Testis (tissue), 3 donors: ENCODE data around the gene MAP4. TPM values are rescaled to one million over a fixed set of nuclear protein-coding genes. Genes with fewer than 3 reads are reported as not detected.

Experiments used
- DNase-seq: peaks from one replicate; pipeline ENCODE4 v3.0.0-alpha.2; 2019
- H3K27ac ChIP-seq, 2 donors: fragments of 200-600 bp; sonication (generic); one replicate each; pipeline ENCODE4 v1.5.1; 2019
- H3K27me3 ChIP-seq: fragments of 200-600 bp; sonication (generic); one replicate; pipeline ENCODE4 v1.5.1; 2019
- H3K36me3 ChIP-seq: fragments of 200-600 bp; sonication (generic); one replicate; pipeline ENCODE4 v1.5.1; 2017; ENCODE audit warnings: low read depth; ENCODE audit errors: missing control alignments
- H3K4me1 ChIP-seq: fragments of 200-600 bp; sonication (generic); one replicate; pipeline ENCODE4 v1.5.1; 2019
- H3K4me3 ChIP-seq, 2 donors: fragments of 200-600 bp; sonication (generic); one replicate each; pipeline ENCODE4 v1.5.1; 2017 to 2019
- H3K9me3 ChIP-seq: fragments of 200-600 bp; sonication (generic); one replicate; pipeline ENCODE4 v1.5.1; 2017
- CTCF ChIP-seq, 3 experiments: fragments of 450-650 bp in 2 of 3; fragments of 200-600 bp in 1 of 3; sonication (generic) in 1 of 3; IDR thresholded peaks; one replicate each; pipeline ENCODE4 v1.5.1; 2016 to 2019; ENCODE audit warnings: antibody characterized with exemption in 3 of 3, mild to moderate bottlenecking in 2 of 3, moderate library complexity in 1 of 3
- POLR2A ChIP-seq: fragments of 450-650 bp; IDR thresholded peaks from one replicate; pipeline ENCODE4 v1.6.1; 2017; ENCODE audit warnings: antibody characterized with exemption, mild to moderate bottlenecking, moderate library complexity
- WGBS, 2 donors: methylation state at CpG; one replicate each; pipeline ENCODE4 v1.1.5; 2018; 5-methylcytosine and 5-hydroxymethylcytosine counted together
- intact Hi-C: fragments of 100-400 bp; cut with DNase I; formaldehyde crosslinking; loops from one replicate; pipeline ENCODE4 v1.15.1; 2023; ENCODE audit warnings: low total_unique reads
- polyA plus RNA-seq: library from polyadenylated mRNA; stranded (reverse); fragments of 350-450 nt; fragmentation: Illumina TruSeq; extraction: RNeasy Lipid Tissue Mini Kit (QIAGEN cat#74804); gene quantifications from one replicate; pipeline ENCODE4 v1.2.3, GENCODE V29; 2014; ENCODE audit warnings: low read depth, low replicate concordance; ENCODE audit not compliant: insufficient read depth
- total RNA-seq, 2 donors: library from RNA; depleted of rRNA; stranded (reverse); fragments of >200 nt; gene quantifications; one replicate each; pipeline ENCODE4 v1.2.3, GENCODE V29; 2016

Gene MAP4
- total and polyA plus RNA-seq, 3 donors from 2014 or later: 195 to 241 (median 226) TPM

DNA sequence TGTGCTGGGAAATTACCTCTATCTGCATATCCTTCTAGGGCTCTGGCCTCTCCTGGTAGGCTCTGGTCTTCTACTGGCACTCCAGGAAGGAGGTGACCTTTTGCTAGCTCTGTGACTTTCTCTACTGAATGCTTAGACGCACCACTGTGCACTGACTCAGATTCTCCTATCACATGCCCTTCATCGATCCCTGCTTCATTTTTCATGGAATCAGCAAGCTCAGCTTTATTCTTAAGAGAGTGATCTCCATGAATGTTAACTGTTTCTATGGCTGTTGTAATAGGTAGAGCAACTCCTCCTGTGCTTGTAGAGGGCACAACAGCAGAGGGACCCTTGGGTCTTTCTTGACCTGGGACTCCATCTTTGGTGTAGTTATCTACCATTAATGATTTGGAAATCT, 106.6 kb downstream of the MAP4 start:
- 85 to 98% methylated on average over 2 of the region's 2 CpGs for WGBS, 2 donors
- H3K27me3 ChIP-seq: no peaks in the 10 kb centered on the region
- no peaks in the 10 kb centered on the region for H3K36me3 ChIP-seq
- intact Hi-C loops: no loop called here
- H3K9me3 ChIP-seq: no peaks in the 10 kb centered on the region
- H3K27ac ChIP-seq: no peak overlapping the region
- TF ChIP-seq CTCF (IDR thresholded peaks at IDR 0.05) (no peak), POLR2A (no peak)
- no peaks in the 10 kb centered on the region for H3K4me1 ChIP-seq
- no peak for DNase-seq
- H3K4me3 ChIP-seq: no peak overlapping the region

DNA sequence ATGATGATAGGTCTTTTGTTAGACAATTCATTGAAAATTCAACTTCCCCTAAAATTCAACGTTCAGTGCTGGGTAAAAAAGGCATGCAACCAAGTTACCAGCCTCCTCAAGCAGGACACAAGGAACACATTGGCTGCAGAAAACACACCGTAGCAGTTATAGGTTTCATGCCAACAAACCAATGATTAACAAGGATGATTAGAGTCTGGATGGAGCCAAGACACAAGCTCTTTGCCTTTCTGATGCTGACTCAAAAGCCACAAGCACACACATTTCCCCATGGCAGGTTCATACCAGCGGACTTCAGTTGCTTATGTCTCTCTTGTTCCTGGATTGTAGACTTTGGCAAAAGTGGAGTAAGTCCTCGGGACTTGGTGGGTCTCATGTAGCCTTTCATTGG, 107.5 kb downstream of the MAP4 start:
- Histone ChIP-seq H3K4me3 (no peak overlapping the region), H3K4me1 (no peaks in the 10 kb centered on the region), H3K27me3 (no peaks in the 10 kb centered on the region), H3K9me3 (no peaks in the 10 kb centered on the region), H3K36me3 (no peaks in the 10 kb centered on the region), H3K27ac (no peak overlapping the region)
- DNase-seq: no peak
- WGBS, 2 donors: 92 to 94% methylated on average over 4 of the region's 4 CpGs
- TF ChIP-seq CTCF (IDR thresholded peaks at IDR 0.05) (no peak), POLR2A (no peak)
- intact Hi-C loops: no loop called here

DNA sequence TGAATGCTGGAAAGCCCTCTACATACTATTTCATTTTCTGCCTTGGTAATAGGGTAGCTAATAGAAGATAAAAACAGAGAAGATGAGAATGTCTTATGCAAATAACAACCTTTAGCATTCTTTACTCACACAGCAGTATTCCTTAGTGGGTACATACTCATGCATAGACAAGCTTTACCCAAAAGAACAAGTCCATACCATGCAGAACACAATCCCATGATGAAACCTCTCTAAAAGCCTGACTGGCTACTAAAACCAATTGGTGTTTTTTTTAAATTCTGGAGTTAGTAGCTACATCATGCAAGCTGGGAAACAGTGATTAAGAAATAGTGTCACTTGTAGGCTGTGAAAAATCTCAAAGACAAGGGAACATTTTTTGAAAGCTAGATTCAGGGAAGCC, 108.4 kb downstream of the MAP4 start:
- Histone ChIP-seq H3K9me3 (no peaks in the 10 kb centered on the region), H3K27me3 (no peaks in the 10 kb centered on the region), H3K27ac (no peak overlapping the region), H3K36me3 (no peaks in the 10 kb centered on the region), H3K4me1 (no peaks in the 10 kb centered on the region), H3K4me3 (no peak overlapping the region)
- intact Hi-C loops: no loop called here
- DNase-seq: no peak
- TF ChIP-seq CTCF (IDR thresholded peaks at IDR 0.05) (no peak), POLR2A (no peak)

DNA sequence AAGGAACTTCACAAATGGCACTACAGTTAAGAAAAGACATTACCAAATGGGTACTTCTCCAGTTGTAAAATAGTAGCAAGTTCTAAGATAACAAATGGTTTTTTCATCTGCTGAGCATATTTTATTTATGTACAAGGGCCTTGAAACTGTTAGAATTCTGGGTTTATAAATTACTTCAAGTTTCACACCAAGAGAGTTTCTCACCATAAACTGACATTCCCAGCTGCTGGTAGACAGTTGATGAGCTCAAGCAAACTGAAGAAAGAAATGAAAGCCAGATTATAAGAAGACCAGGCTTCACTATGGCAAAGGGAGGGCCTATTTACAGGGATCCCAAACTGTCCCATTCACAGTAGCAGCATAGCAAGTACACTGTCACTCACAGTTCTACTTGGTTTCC, 113.5 kb downstream of the MAP4 start:
- no peak for DNase-seq
- H3K27me3 ChIP-seq: no peaks in the 10 kb centered on the region
- TF ChIP-seq CTCF (IDR thresholded peaks at IDR 0.05) (no peak), POLR2A (no peak)
- intact Hi-C loops: no loop called here
- peaks cover 3% of the 10 kb centered on the region for H3K4me1 ChIP-seq
- H3K27ac ChIP-seq: no peak overlapping the region
- no peaks in the 10 kb centered on the region for H3K9me3 ChIP-seq
- H3K4me3 ChIP-seq: no peak overlapping the region
- H3K36me3 ChIP-seq: no peaks in the 10 kb centered on the region

DNA sequence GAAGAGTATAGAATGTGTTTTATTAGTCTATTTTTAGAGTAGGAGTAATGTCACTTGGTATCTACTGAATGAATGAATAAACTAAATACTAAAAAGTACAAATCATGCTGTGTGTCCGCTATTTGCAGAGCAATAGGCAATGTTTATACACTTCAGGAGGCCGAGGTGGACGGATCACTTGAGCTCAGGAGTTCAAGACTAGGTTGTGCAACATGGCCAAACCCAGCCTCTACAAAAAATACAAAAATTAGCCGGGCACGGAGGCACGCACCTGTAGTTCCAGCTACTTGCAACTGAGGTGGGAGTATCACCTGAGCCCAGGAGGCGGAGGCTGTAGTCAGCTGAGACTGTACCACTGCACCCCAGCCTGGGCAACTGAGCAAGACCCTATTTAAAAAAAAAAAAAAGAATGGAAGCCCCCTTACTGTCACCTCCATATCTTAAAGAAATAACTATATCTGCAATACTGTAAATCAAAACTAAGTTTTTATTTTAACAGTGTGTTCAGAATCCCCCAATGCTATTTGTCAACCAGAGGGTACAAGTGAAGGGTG, 114.9 kb downstream of the MAP4 start:
- WGBS, 2 donors: 88 to 94% methylated on average over 7 of the region's 7 CpGs
- intact Hi-C loops: no loop called here
- Histone ChIP-seq H3K4me3 (no peak overlapping the region), H3K27ac (no peak overlapping the region), H3K9me3 (no peaks in the 10 kb centered on the region), H3K4me1 (peaks cover 3% of the 10 kb centered on the region), H3K36me3 (no peaks in the 10 kb centered on the region), H3K27me3 (no peaks in the 10 kb centered on the region)
- TF ChIP-seq POLR2A: no peak
- no peak for TF ChIP-seq CTCF (IDR thresholded peaks at IDR 0.05)
- DNase-seq: no peak
